GM18502 (cell line): ENCODE measurements around the gene GBX1.

Experiments used
- ATAC-seq: cut with Tn5 transposase; IDR thresholded peaks from one replicate; pipeline ENCODE4 v1.9.1; 2021; ENCODE audit warnings: mild to moderate bottlenecking; ENCODE audit not compliant: unreplicated experiment, poor library complexity

Gene GBX1

GRCh38 chr7:151141855-151142685 is 25.4 kb downstream of the GBX1 start:
- no peak for ATAC-seq

GRCh38 chr7:151141311-151141854 is 26.1 kb downstream of the GBX1 start:
- no peak for ATAC-seq

GRCh38 chr7:151140826-151141225 is 26.7 kb downstream of the GBX1 start:
- no peak for ATAC-seq

- no peak for ATAC-seq
Measured at GRCh38 chr7:151139791-151140190, 27.7 kb downstream of the GBX1 start.

- ATAC-seq, result no peak
Measured at GRCh38 chr7:151139071-151139790, 28.3 kb downstream of the GBX1 start.

- no peak for ATAC-seq
Measured at GRCh38 chr7:151138153-151138851, 29.2 kb downstream of the GBX1 start.

GRCh38 chr7:151137791-151138152 is 29.7 kb downstream of the GBX1 start:
- ATAC-seq, result no peak

- no peak for ATAC-seq
Measured at GRCh38 chr7:151137076-151137675, 30.3 kb downstream of the GBX1 start.

- no peak for ATAC-seq
Measured at GRCh38 chr7:151135866-151136843, 31.3 kb downstream of the GBX1 start.

GRCh38 chr7:151135525-151135845 is 32.0 kb downstream of the GBX1 start:
- no peak for ATAC-seq

GRCh38 chr7:151134743-151135524 is 32.6 kb downstream of the GBX1 start:
- ATAC-seq, result no peak

GRCh38 chr7:151133986-151134742 is 33.3 kb downstream of the GBX1 start:
- no peak for ATAC-seq

GRCh38 chr7:151133266-151133985 is 34.1 kb downstream of the GBX1 start:
- no peak for ATAC-seq

GRCh38 chr7:151132461-151133205 is 34.9 kb downstream of the GBX1 start:
- no peak for ATAC-seq

GRCh38 chr7:151131592-151132293 is 35.8 kb downstream of the GBX1 start:
- no peak for ATAC-seq

GRCh38 chr7:151131224-151131591 is 36.3 kb downstream of the GBX1 start:
- no peak for ATAC-seq
